Measurements from ENCODE around the gene SMARCA2. TPM values are rescaled to one million over a fixed set of nuclear protein-coding genes. Genes with fewer than 3 reads are reported as not detected.

Gene SMARCA2
- total and polyA plus RNA-seq, 4 donors, result 18.8 to 67.0 (median 41.1) TPM

DNA sequence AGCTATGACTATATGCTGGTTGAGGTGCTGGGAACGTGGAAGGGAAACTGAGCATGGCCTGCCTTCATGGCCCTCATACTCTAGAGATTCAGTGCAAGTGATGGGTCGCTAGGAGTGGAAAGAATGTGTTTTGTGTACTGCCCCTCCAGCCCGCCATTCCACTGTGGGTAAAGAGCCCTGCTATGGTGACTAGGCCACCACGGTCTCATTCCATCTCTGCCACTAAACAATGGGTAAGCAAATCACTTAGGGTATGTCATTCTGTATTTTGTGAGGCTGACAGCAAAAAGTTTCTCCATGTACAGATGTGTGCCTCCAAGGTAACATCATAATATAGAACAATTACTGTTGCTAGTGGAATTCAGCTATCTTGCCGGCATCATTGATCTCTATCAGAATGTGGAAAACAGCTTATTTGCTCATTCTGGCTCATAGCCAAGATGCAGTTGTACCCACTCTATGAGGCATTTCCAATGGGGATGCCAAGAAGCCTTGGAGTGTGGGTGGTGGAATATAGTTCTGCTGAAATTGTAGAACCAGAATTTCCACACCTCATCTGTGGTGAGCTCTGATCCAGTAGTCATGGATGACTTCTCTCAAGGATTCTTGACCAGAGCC, 12.5 kb downstream of the SMARCA2 start:
- no peaks in the 10 kb centered on the region for H3K27me3 ChIP-seq (ENCODE audit: control insufficient read depth in 4 of 4, insufficient read depth in 4 of 4, low read length in 3 of 4)
- H3K4me1 ChIP-seq (ENCODE audit: control insufficient read depth in 4 of 4, insufficient read depth in 4 of 4, low read length in 3 of 4), result peaks cover 2 to 38% (median 6%) of the 10 kb centered on the region in 4 donors
- H3K36me3 ChIP-seq (ENCODE audit: control insufficient read depth in 4 of 4, insufficient read depth in 3 of 4, low read depth in 1 of 4, low read length in 3 of 4), result peaks cover 2 to 8% (median 5%) of the 10 kb centered on the region in 4 donors
- DNase-seq (ENCODE audit: low spot score), result no peak
- no peak for TF ChIP-seq ATF3 (IDR thresholded peaks at IDR 0.05)
- TF ChIP-seq FOXA1 (IDR thresholded peaks at IDR 0.05), result no peak
- no peak for TF ChIP-seq YY1 (IDR thresholded peaks at IDR 0.05)
- TF ChIP-seq TAF1 (conservative IDR thresholded peaks at IDR 0.05), result no peak
- no peak for TF ChIP-seq NR2F2 (IDR thresholded peaks at IDR 0.05)
- TF ChIP-seq RXRA (IDR thresholded peaks at IDR 0.05), result no peak
- no peak for TF ChIP-seq MAX (IDR thresholded peaks at IDR 0.05)
- TF ChIP-seq JUND (IDR thresholded peaks at IDR 0.05), result no peak
- no peak for TF ChIP-seq HNF4A (conservative IDR thresholded peaks at IDR 0.05)
- TF ChIP-seq RAD21 (IDR thresholded peaks at IDR 0.05), result no peak
- TF ChIP-seq GABPA (IDR thresholded peaks at IDR 0.05 in 1 of 2, conservative IDR thresholded peaks at IDR 0.05 in 1 of 2), result no peak
- TF ChIP-seq EGR1 (IDR thresholded peaks at IDR 0.05; ENCODE audit: low read depth in 2 of 2), result no peak
- TF ChIP-seq REST (IDR thresholded peaks at IDR 0.05), result no peak
- no peak for TF ChIP-seq CTCF (IDR thresholded peaks at IDR 0.05; ENCODE audit: low read depth, low read length, missing input control)
- TF ChIP-seq HNF4G (IDR thresholded peaks at IDR 0.05), result no peak
- TF ChIP-seq, protein P1, sequence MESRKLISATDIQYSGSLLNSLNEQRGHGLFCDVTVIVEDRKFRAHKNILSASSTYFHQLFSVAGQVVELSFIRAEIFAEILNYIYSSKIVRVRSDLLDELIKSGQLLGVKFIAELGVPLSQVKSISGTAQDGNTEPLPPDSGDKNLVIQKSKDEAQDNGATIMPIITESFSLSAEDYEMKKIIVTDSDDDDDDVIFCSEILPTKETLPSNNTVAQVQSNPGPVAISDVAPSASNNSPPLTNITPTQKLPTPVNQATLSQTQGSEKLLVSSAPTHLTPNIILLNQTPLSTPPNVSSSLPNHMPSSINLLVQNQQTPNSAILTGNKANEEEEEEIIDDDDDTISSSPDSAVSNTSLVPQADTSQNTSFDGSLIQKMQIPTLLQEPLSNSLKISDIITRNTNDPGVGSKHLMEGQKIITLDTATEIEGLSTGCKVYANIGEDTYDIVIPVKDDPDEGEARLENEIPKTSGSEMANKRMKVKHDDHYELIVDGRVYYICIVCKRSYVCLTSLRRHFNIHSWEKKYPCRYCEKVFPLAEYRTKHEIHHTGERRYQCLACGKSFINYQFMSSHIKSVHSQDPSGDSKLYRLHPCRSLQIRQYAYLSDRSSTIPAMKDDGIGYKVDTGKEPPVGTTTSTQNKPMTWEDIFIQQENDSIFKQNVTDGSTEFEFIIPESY (IDR thresholded peaks at IDR 0.05), result no peak
- no peak for TF ChIP-seq FOXA2 (IDR thresholded peaks at IDR 0.05)
- no peak for TF ChIP-seq SP1 (IDR thresholded peaks at IDR 0.05)
- no peak overlapping the region for H3K27ac ChIP-seq (ENCODE audit: low read depth in 1 of 2, low read length in 2 of 2)
- H3K4me3 ChIP-seq (ENCODE audit: low read depth in 1 of 3, low read length in 3 of 3), result no peak overlapping the region
- no peaks in the 10 kb centered on the region for H3K9me3 ChIP-seq (ENCODE audit: control insufficient read depth in 4 of 4, low read length in 3 of 4)
- H3K9ac ChIP-seq (ENCODE audit: low read depth in 1 of 2, low read length in 2 of 2), result no peak overlapping the region
- 93% methylated on average over 5 of the region's 5 CpGs for WGBS

Measured in liver (tissue), 9 donors.